ENCODE measurements around the gene PABPN1. TPM values are rescaled to one million over a fixed set of nuclear protein-coding genes. Genes with fewer than 3 reads are reported as not detected.

Gene PABPN1
- total and polyA plus RNA-seq, 2 experiments from 2014 or later = 194 to 534 TPM

GRCh38 chr14:23294734-23295561 lies 26.3 kb upstream of the PABPN1 start:
- Histone ChIP-seq H3K4me1 (ENCODE audit: low read depth) (peaks cover 17% of the 10 kb centered on the region), H3K36me3 (peaks cover 16% of the 10 kb centered on the region), H3K4me3 (no peak overlapping the region), H3K27me3 (peaks cover 6% of the 10 kb centered on the region), H3K27ac (no peak overlapping the region), H3K9me3 (ENCODE audit: low read depth) (no peaks in the 10 kb centered on the region)
- DNase-seq (ENCODE audit: low read depth in 1 of 2, low spot score in 1 of 2) = peak; percentile 70 to 73
- peak; percentile 91 for TF ChIP-seq CTCF (IDR thresholded peaks at IDR 0.05; ENCODE audit: low read depth, low read length)

- Histone ChIP-seq H3K4me3 (no peak overlapping the region), H3K9me3 (ENCODE audit: low read depth) (no peaks in the 10 kb centered on the region), H3K4me1 (ENCODE audit: low read depth) (peaks cover 23% of the 10 kb centered on the region), H3K27me3 (peaks cover 2% of the 10 kb centered on the region), H3K27ac (no peak overlapping the region), H3K36me3 (peaks cover 16% of the 10 kb centered on the region)
- DNase-seq (ENCODE audit: low read depth in 1 of 2, low spot score in 1 of 2) = no peak
- TF ChIP-seq CTCF (IDR thresholded peaks at IDR 0.05; ENCODE audit: low read depth, low read length) = no peak
Observed at GRCh38 chr14:23296012-23296777, 25.1 kb upstream of the PABPN1 start.

- H3K36me3 ChIP-seq = peaks cover 16% of the 10 kb centered on the region
- no peaks in the 10 kb centered on the region for H3K27me3 ChIP-seq
- H3K4me1 ChIP-seq (ENCODE audit: low read depth) = peaks cover 23% of the 10 kb centered on the region
- TF ChIP-seq CTCF (IDR thresholded peaks at IDR 0.05; ENCODE audit: low read depth, low read length) = no peak
- no peak overlapping the region for H3K4me3 ChIP-seq
- no peak overlapping the region for H3K27ac ChIP-seq
- DNase-seq (ENCODE audit: low read depth in 1 of 2, low spot score in 1 of 2) = no peak
- no peaks in the 10 kb centered on the region for H3K9me3 ChIP-seq (ENCODE audit: low read depth)
Observed at GRCh38 chr14:23297096-23297495, 24.2 kb upstream of the PABPN1 start.

GRCh38 chr14:23297611-23298277 lies 23.5 kb upstream of the PABPN1 start:
- H3K27ac ChIP-seq = no peak overlapping the region
- peaks cover 23% of the 10 kb centered on the region for H3K4me1 ChIP-seq (ENCODE audit: low read depth)
- no peaks in the 10 kb centered on the region for H3K9me3 ChIP-seq (ENCODE audit: low read depth)
- H3K27me3 ChIP-seq = no peaks in the 10 kb centered on the region
- no peak for DNase-seq (ENCODE audit: low read depth in 1 of 2, low spot score in 1 of 2)
- TF ChIP-seq CTCF (IDR thresholded peaks at IDR 0.05; ENCODE audit: low read depth, low read length) = no peak
- H3K4me3 ChIP-seq = no peak overlapping the region
- H3K36me3 ChIP-seq = peaks cover 16% of the 10 kb centered on the region

- Histone ChIP-seq H3K36me3 (peaks cover 16% of the 10 kb centered on the region), H3K4me3 (no peak overlapping the region), H3K4me1 (ENCODE audit: low read depth) (peaks cover 23% of the 10 kb centered on the region), H3K9me3 (ENCODE audit: low read depth) (no peaks in the 10 kb centered on the region), H3K27ac (peak overlapping the region; percentile 98), H3K27me3 (no peaks in the 10 kb centered on the region)
- peak; percentile 29 for TF ChIP-seq CTCF (IDR thresholded peaks at IDR 0.05; ENCODE audit: low read depth, low read length)
- peak; percentile 58 to 67 for DNase-seq (ENCODE audit: low read depth in 1 of 2, low spot score in 1 of 2)
Observed at GRCh38 chr14:23299211-23299957, 21.9 kb upstream of the PABPN1 start.
